ENCODE measurements around the gene OLIG2.

GRCh38 chr21:33070998-33071769 lies 45.4 kb downstream of the OLIG2 start:
- TF ChIP-seq CTCF (conservative IDR thresholded peaks at IDR 0.05; ENCODE audit: low read depth, low read length) (no peak), RCOR1 (IDR thresholded peaks at IDR 0.05; ENCODE audit: insufficient replicate concordance, low read length) (no peak)
